ENCODE measurements around the gene CRADD. TPM values are rescaled to one million over a fixed set of nuclear protein-coding genes. Genes with fewer than 3 reads are reported as not detected.

CRADD gene
- total RNA-seq, 1 donor from 2014 or later = 9.8 TPM

DNA sequence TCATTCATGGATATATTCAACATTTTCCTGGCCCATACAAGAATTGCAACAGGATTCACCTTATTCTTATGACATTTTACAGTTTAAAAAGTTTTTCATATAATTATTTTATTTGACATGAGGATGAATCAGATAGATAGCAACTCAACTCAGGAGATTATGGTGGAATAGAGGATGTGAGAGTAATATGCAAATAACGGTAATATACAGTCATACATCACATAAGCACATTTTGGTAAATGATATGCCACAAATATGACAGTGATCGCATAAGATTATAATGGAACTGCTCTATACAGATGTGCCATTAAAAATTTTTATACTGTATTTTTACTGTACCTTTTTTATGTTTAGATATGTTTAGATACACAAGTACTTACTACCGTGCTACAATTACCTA lies 24.1 kb upstream of the CRADD start:
- Mint-ChIP-seq H3K4me1 (no peaks in the 10 kb centered on the region), H3K36me3 (ENCODE audit: low read depth) (no peaks in the 10 kb centered on the region), H3K27ac (ENCODE audit: unreplicated experiment) (no peak overlapping the region), H3K27me3 (ENCODE audit: low read depth) (no peaks in the 10 kb centered on the region), H3K9me3 (no peaks in the 10 kb centered on the region), H3K4me3 (no peak overlapping the region)
- DNase-seq (ENCODE audit: low read depth, low spot score) = no peak
- TF ChIP-seq, protein P1, sequence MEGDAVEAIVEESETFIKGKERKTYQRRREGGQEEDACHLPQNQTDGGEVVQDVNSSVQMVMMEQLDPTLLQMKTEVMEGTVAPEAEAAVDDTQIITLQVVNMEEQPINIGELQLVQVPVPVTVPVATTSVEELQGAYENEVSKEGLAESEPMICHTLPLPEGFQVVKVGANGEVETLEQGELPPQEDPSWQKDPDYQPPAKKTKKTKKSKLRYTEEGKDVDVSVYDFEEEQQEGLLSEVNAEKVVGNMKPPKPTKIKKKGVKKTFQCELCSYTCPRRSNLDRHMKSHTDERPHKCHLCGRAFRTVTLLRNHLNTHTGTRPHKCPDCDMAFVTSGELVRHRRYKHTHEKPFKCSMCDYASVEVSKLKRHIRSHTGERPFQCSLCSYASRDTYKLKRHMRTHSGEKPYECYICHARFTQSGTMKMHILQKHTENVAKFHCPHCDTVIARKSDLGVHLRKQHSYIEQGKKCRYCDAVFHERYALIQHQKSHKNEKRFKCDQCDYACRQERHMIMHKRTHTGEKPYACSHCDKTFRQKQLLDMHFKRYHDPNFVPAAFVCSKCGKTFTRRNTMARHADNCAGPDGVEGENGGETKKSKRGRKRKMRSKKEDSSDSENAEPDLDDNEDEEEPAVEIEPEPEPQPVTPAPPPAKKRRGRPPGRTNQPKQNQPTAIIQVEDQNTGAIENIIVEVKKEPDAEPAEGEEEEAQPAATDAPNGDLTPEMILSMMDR (conservative IDR thresholded peaks at IDR 0.05) = no peak

DNA sequence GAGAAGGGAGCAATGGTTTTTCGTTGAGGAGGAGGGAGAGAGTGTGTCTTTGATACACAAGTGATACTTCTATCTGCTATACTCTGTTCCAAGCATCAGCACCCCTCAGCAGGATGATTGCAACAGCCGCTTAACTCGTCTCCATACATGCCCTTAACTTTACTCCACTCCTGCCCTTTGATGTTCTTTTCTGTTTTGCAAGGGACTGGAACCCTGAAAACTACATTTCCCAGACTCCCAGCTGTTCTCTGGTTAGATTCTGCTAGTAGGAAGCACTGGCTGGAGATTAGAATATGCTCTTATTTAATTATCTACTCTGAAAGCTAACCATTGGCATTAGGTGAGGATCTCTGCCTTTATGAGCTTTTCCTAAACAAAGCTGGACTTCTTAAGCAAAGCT lies 23.5 kb upstream of the CRADD start:
- Mint-ChIP-seq H3K36me3 (ENCODE audit: low read depth) (no peaks in the 10 kb centered on the region), H3K4me1 (no peaks in the 10 kb centered on the region), H3K27me3 (ENCODE audit: low read depth) (no peaks in the 10 kb centered on the region), H3K4me3 (no peak overlapping the region), H3K27ac (ENCODE audit: unreplicated experiment) (no peak overlapping the region), H3K9me3 (no peaks in the 10 kb centered on the region)
- DNase-seq (ENCODE audit: low read depth, low spot score) = no peak
- TF ChIP-seq, protein P1 (conservative IDR thresholded peaks at IDR 0.05) = no peak

DNA sequence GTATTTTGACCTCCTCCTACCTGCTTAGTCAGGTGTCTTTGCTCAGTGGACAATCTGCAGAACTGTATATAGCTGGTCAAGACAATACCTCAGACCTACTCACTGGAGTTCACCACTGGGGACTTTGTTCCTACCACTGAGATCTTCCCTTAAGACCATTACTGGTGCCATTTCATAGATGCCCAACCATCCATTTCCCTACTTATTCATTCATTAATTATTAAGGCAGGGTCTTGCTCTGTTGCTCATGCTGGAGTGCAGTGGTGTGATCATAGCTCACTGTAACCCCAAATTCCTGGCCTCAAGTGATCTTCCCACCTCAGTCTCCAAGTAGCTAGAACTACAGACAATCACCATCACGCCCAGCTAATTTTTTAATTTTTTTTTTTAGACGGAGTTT lies 22.8 kb upstream of the CRADD start:
- H3K9me3 Mint-ChIP-seq = no peaks in the 10 kb centered on the region
- TF ChIP-seq, protein P1 (conservative IDR thresholded peaks at IDR 0.05) = no peak
- H3K4me1 Mint-ChIP-seq = no peaks in the 10 kb centered on the region
- H3K27ac Mint-ChIP-seq (ENCODE audit: unreplicated experiment) = no peak overlapping the region
- no peaks in the 10 kb centered on the region for H3K27me3 Mint-ChIP-seq (ENCODE audit: low read depth)
- H3K4me3 Mint-ChIP-seq = no peak overlapping the region
- H3K36me3 Mint-ChIP-seq (ENCODE audit: low read depth) = no peaks in the 10 kb centered on the region
- no peak for DNase-seq (ENCODE audit: low read depth, low spot score)

DNA sequence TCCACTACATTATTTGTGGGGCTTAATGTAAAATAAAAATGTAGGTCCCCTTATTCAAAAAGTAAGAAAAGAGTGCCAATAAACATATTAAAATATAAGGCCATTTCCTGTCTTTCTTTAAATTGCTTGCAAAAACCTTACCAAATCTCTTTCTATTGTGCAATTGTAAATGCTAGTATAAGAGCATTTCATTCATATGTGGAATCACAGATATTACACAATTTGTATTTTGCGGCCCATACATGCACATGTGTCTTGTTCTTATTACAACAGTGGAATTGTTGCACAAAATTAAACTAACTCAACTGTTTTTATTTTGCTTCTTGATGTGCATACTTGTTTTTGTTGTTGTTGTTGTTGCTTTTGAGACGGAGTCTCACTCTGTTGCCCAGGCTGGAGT lies 20.1 kb upstream of the CRADD start:
- TF ChIP-seq, protein P1 (conservative IDR thresholded peaks at IDR 0.05) = no peak
- H3K27ac Mint-ChIP-seq (ENCODE audit: unreplicated experiment) = no peak overlapping the region
- H3K4me3 Mint-ChIP-seq = no peak overlapping the region
- H3K27me3 Mint-ChIP-seq (ENCODE audit: low read depth) = no peaks in the 10 kb centered on the region
- no peaks in the 10 kb centered on the region for H3K9me3 Mint-ChIP-seq
- no peak for DNase-seq (ENCODE audit: low read depth, low spot score)
- peaks cover 7% of the 10 kb centered on the region for H3K4me1 Mint-ChIP-seq
- H3K36me3 Mint-ChIP-seq (ENCODE audit: low read depth) = no peaks in the 10 kb centered on the region

DNA sequence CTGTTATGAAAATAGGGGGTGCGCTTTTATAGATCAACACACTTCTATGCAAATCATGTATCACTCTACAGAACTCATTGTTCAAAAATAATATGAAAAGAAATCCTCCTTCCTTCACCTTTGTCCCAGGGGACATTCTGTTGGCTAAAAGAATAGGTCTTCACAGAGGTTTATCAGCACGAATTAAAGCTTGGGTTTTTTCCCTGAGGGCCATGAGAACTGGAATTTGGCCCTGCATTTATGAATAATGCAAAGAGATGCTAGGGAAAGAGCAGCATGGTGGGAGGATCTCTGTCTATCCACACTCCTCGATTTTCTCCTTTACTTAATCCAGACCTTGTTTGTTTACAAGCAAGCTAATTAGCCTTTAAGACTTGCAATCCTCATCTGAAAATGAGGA lies 16.2 kb upstream of the CRADD start:
- Mint-ChIP-seq H3K36me3 (ENCODE audit: low read depth) (no peaks in the 10 kb centered on the region), H3K27ac (ENCODE audit: unreplicated experiment) (no peak overlapping the region), H3K4me3 (no peak overlapping the region), H3K27me3 (ENCODE audit: low read depth) (no peaks in the 10 kb centered on the region), H3K9me3 (peaks cover 5% of the 10 kb centered on the region), H3K4me1 (peaks cover 7% of the 10 kb centered on the region)
- TF ChIP-seq, protein P1 (conservative IDR thresholded peaks at IDR 0.05) = no peak
- no peak for DNase-seq (ENCODE audit: low read depth, low spot score)
